Ascending aorta (tissue), 2 donors: ENCODE measurements around the gene MT1M. TPM values are rescaled to one million over a fixed set of nuclear protein-coding genes. Genes with fewer than 3 reads are reported as not detected.

Experiments used
- DNase-seq, 2 donors: peaks; one replicate each; pipeline ENCODE4 v3.0.0-alpha.2; 2019; ENCODE audit warnings: low spot score in 2 of 2
- H3K27ac ChIP-seq, 2 donors: fragments of 200-600 bp; sonication (generic); one replicate each; pipeline ENCODE4 v1.5.1; 2016 to 2017; ENCODE audit warnings: mild to moderate bottlenecking in 1 of 2
- H3K27me3 ChIP-seq: fragments of 200-600 bp; sonication (generic); one replicate; pipeline ENCODE4 v1.5.1; 2017
- H3K36me3 ChIP-seq, 2 donors: fragments of 200-600 bp; sonication (generic); one replicate each; pipeline ENCODE4 v1.5.1; 2016
- H3K4me1 ChIP-seq, 2 donors: fragments of 200-600 bp; sonication (generic); one replicate each; pipeline ENCODE4 v1.5.1; 2016 to 2017; ENCODE audit warnings: mild to moderate bottlenecking in 1 of 2
- H3K4me3 ChIP-seq, 2 donors: fragments of 200-600 bp; sonication (generic); one replicate each; pipeline ENCODE4 v1.5.1; 2016 to 2017; ENCODE audit warnings: mild to moderate bottlenecking in 1 of 2
- H3K9me3 ChIP-seq, 2 donors: fragments of 200-600 bp; sonication (generic); one replicate each; pipeline ENCODE4 v1.5.1; 2016
- intact Hi-C: fragments of 100-400 bp; cut with DNase I; formaldehyde crosslinking; loops from one replicate; pipeline ENCODE4 v1.15.1; 2023
- total RNA-seq: library from RNA; depleted of rRNA; stranded (reverse); fragments of >200 nt; gene quantifications from one replicate; pipeline ENCODE4 v1.1.0, GENCODE V29; 2016
- TF ChIP-seq, protein P1 (sequence below), 3 experiments: fragments of 200-600 bp in 2 of 3; fragments of 450-650 bp in 1 of 3; sonication (generic) in 2 of 3; IDR thresholded peaks; one replicate each; pipeline ENCODE4 v1.5.1; 2016 to 2019; ENCODE audit warnings: antibody characterized with exemption in 3 of 3, mild to moderate bottlenecking in 1 of 3, moderate library complexity in 1 of 3

Gene MT1M
- total RNA-seq, 1 donor from 2014 or later = 105 TPM

DNA sequence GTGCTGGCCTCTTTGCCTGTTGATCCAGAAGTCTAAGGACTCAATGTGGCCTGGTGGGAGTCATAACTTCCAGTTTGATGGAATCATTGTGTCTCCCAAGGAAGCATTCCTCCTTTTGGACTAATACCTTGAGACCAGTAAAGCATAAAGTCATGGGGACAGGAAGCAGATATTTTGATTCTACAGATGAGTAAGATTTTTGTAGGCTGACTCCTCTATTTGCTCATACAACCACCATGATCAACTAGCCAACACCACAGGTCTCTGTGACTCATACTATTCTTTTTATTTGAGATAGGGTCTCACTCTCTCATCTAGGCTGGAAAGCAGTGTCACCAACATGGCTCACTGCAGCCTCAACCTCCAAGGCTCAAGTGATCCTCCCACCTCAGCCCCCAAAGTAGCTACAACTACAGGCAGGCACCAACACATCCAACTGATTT lies 17.9 kb upstream of the MT1M start:
- no peak for DNase-seq
- Histone ChIP-seq H3K27me3 (no peaks in the 10 kb centered on the region), H3K4me1 (peaks cover 7 to 25% of the 10 kb centered on the region in 2 donors), H3K4me3 (no peak overlapping the region), H3K9me3 (no peaks in the 10 kb centered on the region), H3K36me3 (no peaks in the 10 kb centered on the region), H3K27ac (no peak overlapping the region)
- TF ChIP-seq, protein P1, sequence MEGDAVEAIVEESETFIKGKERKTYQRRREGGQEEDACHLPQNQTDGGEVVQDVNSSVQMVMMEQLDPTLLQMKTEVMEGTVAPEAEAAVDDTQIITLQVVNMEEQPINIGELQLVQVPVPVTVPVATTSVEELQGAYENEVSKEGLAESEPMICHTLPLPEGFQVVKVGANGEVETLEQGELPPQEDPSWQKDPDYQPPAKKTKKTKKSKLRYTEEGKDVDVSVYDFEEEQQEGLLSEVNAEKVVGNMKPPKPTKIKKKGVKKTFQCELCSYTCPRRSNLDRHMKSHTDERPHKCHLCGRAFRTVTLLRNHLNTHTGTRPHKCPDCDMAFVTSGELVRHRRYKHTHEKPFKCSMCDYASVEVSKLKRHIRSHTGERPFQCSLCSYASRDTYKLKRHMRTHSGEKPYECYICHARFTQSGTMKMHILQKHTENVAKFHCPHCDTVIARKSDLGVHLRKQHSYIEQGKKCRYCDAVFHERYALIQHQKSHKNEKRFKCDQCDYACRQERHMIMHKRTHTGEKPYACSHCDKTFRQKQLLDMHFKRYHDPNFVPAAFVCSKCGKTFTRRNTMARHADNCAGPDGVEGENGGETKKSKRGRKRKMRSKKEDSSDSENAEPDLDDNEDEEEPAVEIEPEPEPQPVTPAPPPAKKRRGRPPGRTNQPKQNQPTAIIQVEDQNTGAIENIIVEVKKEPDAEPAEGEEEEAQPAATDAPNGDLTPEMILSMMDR (IDR thresholded peaks at IDR 0.05) = no peak
- intact Hi-C loops = no loop called here

DNA sequence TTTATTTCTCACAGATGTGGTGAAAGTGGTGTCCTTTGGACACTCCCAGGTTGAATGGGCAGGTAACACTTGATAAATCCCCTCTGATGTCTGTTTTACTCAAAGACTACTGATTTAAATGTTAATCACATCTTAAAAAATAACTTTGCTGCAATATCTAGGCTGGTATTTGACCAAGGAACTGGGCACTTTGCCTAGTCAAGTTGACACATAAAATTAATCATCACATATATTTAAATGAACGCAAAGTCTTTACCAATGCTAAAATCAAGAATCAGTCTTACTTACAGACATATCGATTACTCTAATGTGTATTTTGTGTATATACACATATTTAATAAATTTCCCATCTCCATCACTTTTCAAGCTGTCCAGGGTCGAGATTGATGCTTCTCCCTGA lies 17.1 kb upstream of the MT1M start:
- intact Hi-C loops = no loop called here
- Histone ChIP-seq H3K27me3 (no peaks in the 10 kb centered on the region), H3K4me1 (peaks cover 7 to 20% of the 10 kb centered on the region in 2 donors), H3K4me3 (no peak overlapping the region), H3K9me3 (no peaks in the 10 kb centered on the region), H3K27ac (no peak overlapping the region), H3K36me3 (no peaks in the 10 kb centered on the region)
- TF ChIP-seq, protein P1 (IDR thresholded peaks at IDR 0.05) = no peak
- no peak for DNase-seq

DNA sequence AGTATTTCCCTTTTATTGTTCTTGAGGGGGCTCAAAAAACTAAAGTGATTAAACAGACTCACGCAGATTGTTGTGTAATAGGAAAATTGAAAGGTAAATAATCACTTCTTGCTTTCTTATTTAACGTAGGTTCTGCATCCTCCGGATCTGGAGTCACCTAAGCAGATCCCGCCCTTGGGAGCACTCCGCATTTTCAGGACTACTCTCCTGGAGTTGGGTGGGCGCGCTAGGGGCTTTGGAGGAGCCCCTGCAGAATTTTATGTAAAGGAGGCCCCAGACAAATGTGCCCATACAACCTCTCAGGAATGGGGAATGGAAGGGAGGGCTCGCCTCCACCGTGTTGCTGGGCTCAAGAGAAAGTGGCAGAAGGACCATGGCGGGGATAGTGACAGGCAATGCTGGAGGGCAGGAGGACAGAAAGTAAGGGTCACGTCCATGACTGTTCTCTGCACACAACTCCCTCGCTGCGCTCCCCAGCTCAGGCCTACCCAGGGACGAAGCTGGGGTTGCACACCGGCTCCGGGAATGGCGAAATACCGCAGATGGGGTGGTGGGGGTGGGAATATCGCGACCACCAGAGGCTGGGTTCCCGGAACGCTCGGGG lies 15.7 kb upstream of the MT1M start:
- intact Hi-C loops = no loop called here
- H3K4me3 ChIP-seq = peak overlapping the region; percentile 40 to 55
- TF ChIP-seq, protein P1 (IDR thresholded peaks at IDR 0.05) = no peak
- DNase-seq = no peak
- peak overlapping the region in 1 of 2 donors; percentile 44 for H3K27ac ChIP-seq
- no peaks in the 10 kb centered on the region for H3K27me3 ChIP-seq
- H3K4me1 ChIP-seq = peaks cover 0 to 8% of the 10 kb centered on the region in 2 donors
- H3K36me3 ChIP-seq = no peaks in the 10 kb centered on the region
- H3K9me3 ChIP-seq = no peaks in the 10 kb centered on the region

DNA sequence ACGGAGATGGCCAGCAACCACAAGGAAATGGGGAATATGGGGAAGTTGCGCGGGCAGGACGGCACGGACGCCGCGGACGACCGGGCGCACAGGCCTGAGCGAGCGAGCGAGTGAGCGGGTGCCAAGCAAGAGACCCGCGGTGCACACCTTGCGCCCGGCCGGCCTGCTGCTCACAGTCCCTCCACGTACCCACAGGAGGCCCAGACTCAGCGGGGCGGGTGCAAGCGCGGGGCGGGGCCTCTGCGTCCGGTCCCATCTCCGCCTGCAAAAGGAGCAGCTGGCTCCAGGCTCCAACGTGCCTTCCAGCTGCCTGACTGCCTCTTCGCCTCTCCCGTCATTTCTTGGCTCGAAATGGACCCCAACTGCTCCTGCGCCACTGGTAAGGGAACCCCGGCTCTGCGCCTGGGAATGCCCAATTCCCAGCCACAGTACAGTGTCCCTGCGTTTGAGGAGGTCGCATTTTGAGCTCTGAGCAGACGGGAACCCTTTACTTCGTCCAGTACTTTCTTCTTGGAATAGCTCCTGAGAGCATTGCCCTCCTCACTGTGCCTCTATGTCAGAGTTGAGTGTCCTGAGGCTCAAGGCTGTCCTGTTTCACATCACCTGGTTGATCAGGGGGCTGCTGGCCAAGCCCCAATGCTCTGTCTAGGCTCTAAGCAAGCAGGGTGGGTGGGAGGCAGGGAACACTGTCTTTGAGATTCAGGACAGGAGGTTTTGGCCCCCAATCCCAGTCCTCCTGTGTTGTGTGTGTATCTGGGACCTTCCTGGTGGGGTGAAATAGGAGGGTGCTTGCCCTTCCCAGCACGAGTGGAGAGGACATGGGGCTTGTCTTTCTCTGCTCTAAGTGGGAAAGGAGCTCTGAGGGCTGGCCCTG lies 15.0 kb upstream of the MT1M start:
- intact Hi-C loops = no loop called here
- peak overlapping the region; percentile 40 to 55 for H3K4me3 ChIP-seq
- TF ChIP-seq, protein P1 (IDR thresholded peaks at IDR 0.05) = no peak
- peaks cover 0 to 7% of the 10 kb centered on the region in 2 donors for H3K4me1 ChIP-seq
- no peaks in the 10 kb centered on the region for H3K27me3 ChIP-seq
- no peaks in the 10 kb centered on the region for H3K36me3 ChIP-seq
- H3K27ac ChIP-seq = peak overlapping the region; percentile 44 to 58
- peak in 1 of 2 donors; percentile 86 for DNase-seq
- H3K9me3 ChIP-seq = no peaks in the 10 kb centered on the region

DNA sequence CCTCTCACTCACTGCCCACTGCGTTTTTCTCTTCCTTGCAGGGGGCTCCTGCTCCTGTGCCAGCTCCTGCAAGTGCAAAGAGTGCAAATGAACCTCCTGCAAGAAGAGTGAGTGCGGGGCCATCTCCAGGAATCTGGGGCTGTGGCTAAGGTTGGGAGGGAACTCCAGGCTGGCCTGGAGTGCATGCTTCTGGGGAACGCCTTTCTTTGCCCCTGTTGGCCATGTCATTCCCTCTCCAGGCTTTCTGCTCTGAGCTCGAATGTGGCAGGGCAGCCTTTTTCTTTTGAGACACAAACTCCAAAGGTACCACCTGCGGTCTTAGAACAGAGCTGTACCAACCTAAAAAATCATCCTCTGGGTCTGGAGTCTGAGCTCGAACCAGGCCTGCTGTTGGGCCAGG lies 14.3 kb upstream of the MT1M start:
- H3K27ac ChIP-seq = no peak overlapping the region
- H3K4me3 ChIP-seq = no peak overlapping the region

More for the DNA sequence above, 14.3 kb upstream of the MT1M start:
- Histone ChIP-seq H3K4me1 (peaks cover 0 to 7% of the 10 kb centered on the region in 2 donors), H3K27me3 (no peaks in the 10 kb centered on the region), H3K9me3 (no peaks in the 10 kb centered on the region), H3K36me3 (no peaks in the 10 kb centered on the region)
- no peak for DNase-seq
- TF ChIP-seq, protein P1 (IDR thresholded peaks at IDR 0.05) = no peak
- intact Hi-C loops = no loop called here
